Endothelial cell of umbilical vein (primary cell): ENCODE results near the gene ESPN. TPM values are rescaled to one million over a fixed set of nuclear protein-coding genes. Genes with fewer than 3 reads are reported as not detected.

Source experiments
- Bru-seq: library from RNA; stranded (reverse); fragments of 400-500 nt; gene quantifications from one replicate; lab custom pipeline; 2021; lab: Mats Ljungman, UMichigan
- BruChase-seq, 2 experiments: library from RNA; stranded (reverse); fragments of 400-500 nt; gene quantifications; one replicate each; lab custom pipeline; 2021; lab: Mats Ljungman, UMichigan
- BruUV-seq: library from RNA; stranded (reverse); fragments of 400-500 nt; replicated peaks from 2 replicates; lab custom pipeline; 2021; lab: Mats Ljungman, UMichigan
- CTCF ChIA-PET: fragments of 300-600, 350-600 bp; sonication (Branson Sonifier 250); formaldehyde crosslinking; loops from one replicate; lab custom pipeline; 2021; ENCODE audit warnings: antibody characterized with exemption, inconsistent platforms; lab: Charles Lee
- POLR2A ChIA-PET: fragments of 300-600, 350-600 bp; sonication (Branson Sonifier 250); formaldehyde crosslinking; loops from one replicate; lab custom pipeline; 2021; ENCODE audit warnings: antibody characterized with exemption, inconsistent platforms; lab: Charles Lee
- DNase-seq: peaks from one replicate; pipeline ENCODE4 v3.0.0-alpha.2; 2011; ENCODE audit warnings: low read depth, low spot score
- FAIRE-seq: peaks from 2 replicates; lab custom pipeline; 2011; peaks lifted over from hg19 to GRCh38; lab: Jason Lieb, UNC
- H2AFZ ChIP-seq: 2 replicates; pipeline ENCODE4 v1.6.0; 2012; ENCODE audit warnings: low read depth, low read length, control low read depth, inconsistent platforms
- H3K27ac ChIP-seq: 2 replicates; pipeline ENCODE4 v1.5.1; 2011; ENCODE audit warnings: low read depth, mild to moderate bottlenecking, control low read depth, low read length, moderate library complexity; ENCODE audit not compliant: insufficient read depth
- H3K27me3 ChIP-seq, 2 experiments: 2 replicates each; pipeline versions ENCODE4 v1.6.0 to v1.6.1; 2011; ENCODE audit warnings: low read length in 2 of 2, mixed read lengths in 1 of 2; ENCODE audit not compliant: control insufficient read depth in 2 of 2, insufficient read depth in 2 of 2
- H3K36me3 ChIP-seq, 2 experiments: 2 replicates in 1 of 2; 3 replicates in 1 of 2; pipeline ENCODE4 v1.5.1; 2011; ENCODE audit warnings: low read length in 2 of 2, mild to moderate bottlenecking in 1 of 2, moderate library complexity in 1 of 2; ENCODE audit not compliant: control insufficient read depth in 2 of 2, insufficient read depth in 2 of 2; ENCODE audit errors: extremely low read depth in 1 of 2
- H3K4me1 ChIP-seq: 3 replicates; pipeline ENCODE4 v1.5.1; 2011; ENCODE audit warnings: mild to moderate bottlenecking, low read length; ENCODE audit not compliant: control insufficient read depth, insufficient read depth; ENCODE audit errors: extremely low read depth
- H3K4me2 ChIP-seq: 2 replicates; pipeline ENCODE4 v1.6.1; 2011; ENCODE audit warnings: low read length, control low read depth, mixed read lengths; ENCODE audit not compliant: insufficient read depth
- H3K4me3 ChIP-seq, 3 experiments: fragments of 200-600 bp in 1 of 3; sonication (generic), shearing (Covaris generic) in 1 of 3; replicated peaks in 1 of 3; 2 replicates each; pipeline ENCODE4 v1.5.1; 2011 to 2016; ENCODE audit warnings: control low read depth in 3 of 3, low read length in 3 of 3, mild to moderate bottlenecking in 2 of 3, inconsistent platforms in 1 of 3, low read depth in 1 of 3, moderate library complexity in 1 of 3; ENCODE audit not compliant: insufficient read depth in 1 of 3
- H3K79me2 ChIP-seq: 2 replicates; pipeline ENCODE4 v1.6.0; 2012; ENCODE audit warnings: low read length, inconsistent platforms; ENCODE audit not compliant: control insufficient read depth, insufficient read depth
- H3K9ac ChIP-seq: replicated peaks from 2 replicates; pipeline ENCODE3; 2011; ENCODE audit warnings: low read length, control low read depth; ENCODE audit not compliant: insufficient read depth; ENCODE audit errors: extremely low read depth
- H3K9me1 ChIP-seq: replicated peaks from 3 replicates; pipeline ENCODE4 v1.6.0; 2011; ENCODE audit warnings: mild to moderate bottlenecking, low read length; ENCODE audit not compliant: control insufficient read depth, insufficient read depth; ENCODE audit errors: extremely low read depth
- H3K9me3 ChIP-seq: replicated peaks from 2 replicates; pipeline ENCODE4 v1.5.1; 2012; ENCODE audit warnings: low read length, inconsistent platforms; ENCODE audit not compliant: control insufficient read depth, insufficient read depth
- H4K20me1 ChIP-seq: replicated peaks from 2 replicates; pipeline ENCODE3; 2011; ENCODE audit warnings: mild to moderate bottlenecking, low read length; ENCODE audit not compliant: control insufficient read depth, insufficient read depth; ENCODE audit errors: extremely low read depth
- FOS ChIP-seq: IDR thresholded peaks from 2 replicates; pipeline ENCODE4 v1.6.1; 2011; ENCODE audit warnings: mild to moderate bottlenecking, low read length, moderate library complexity, borderline replicate concordance; ENCODE audit not compliant: insufficient read depth
- POLR2AphosphoS5 ChIP-seq: IDR thresholded peaks from 2 replicates; pipeline ENCODE4 v1.6.1; 2012; ENCODE audit warnings: low read depth, mild to moderate bottlenecking, control low read depth, low read length, moderate library complexity; ENCODE audit not compliant: insufficient read depth
- dilution Hi-C: fragments of 300-500 bp; cut with MboI; formaldehyde crosslinking; loops from one replicate; pipeline ENCODE4 v1.15.0; 2019; ENCODE audit warnings: low sequenced_read_pairs; ENCODE audit not compliant: extremely low pct_ligation_motif_present
- intact Hi-C: fragments of 100-400 bp; cut with micrococcal nuclease; formaldehyde crosslinking; loops from one replicate; pipeline ENCODE4 v1.10.0; 2022
- long read RNA-seq: library from polyadenylated mRNA; stranded (forward); transcript quantifications from one replicate; pipeline ENCODE4 v2.0.0, GENCODE V29; 2021
- polyA minus RNA-seq, 3 experiments: library from RNA; depleted of rRNA, polyadenylated mRNA; stranded (reverse); fragments of >200 nt; gene quantifications; 1 replicate in 1 of 3; 2 replicates in 2 of 3; pipeline ENCODE4 v1.2.3, GENCODE V29; 2011
- polyA plus RNA-seq, 4 experiments: library from polyadenylated mRNA; depleted of rRNA in 3 of 4; stranded (reverse) in 3 of 4; unstranded in 1 of 4; fragments of >200 nt; gene quantifications; 2 replicates each; pipeline versions ENCODE4 v1.2.1 to v1.2.3, GENCODE V29; 2011 to 2012; ENCODE audit warnings: missing spikeins in 1 of 4
- total RNA-seq: library from RNA; stranded (reverse); gene quantifications from 2 replicates; pipeline ENCODE4 v1.2.3, GENCODE V29; 2021
- TF ChIP-seq, protein P1 (sequence below): IDR thresholded peaks from 2 replicates; pipeline ENCODE4 v1.6.1; 2011; ENCODE audit not compliant: insufficient read depth, insufficient read length

ESPN gene, protein sequence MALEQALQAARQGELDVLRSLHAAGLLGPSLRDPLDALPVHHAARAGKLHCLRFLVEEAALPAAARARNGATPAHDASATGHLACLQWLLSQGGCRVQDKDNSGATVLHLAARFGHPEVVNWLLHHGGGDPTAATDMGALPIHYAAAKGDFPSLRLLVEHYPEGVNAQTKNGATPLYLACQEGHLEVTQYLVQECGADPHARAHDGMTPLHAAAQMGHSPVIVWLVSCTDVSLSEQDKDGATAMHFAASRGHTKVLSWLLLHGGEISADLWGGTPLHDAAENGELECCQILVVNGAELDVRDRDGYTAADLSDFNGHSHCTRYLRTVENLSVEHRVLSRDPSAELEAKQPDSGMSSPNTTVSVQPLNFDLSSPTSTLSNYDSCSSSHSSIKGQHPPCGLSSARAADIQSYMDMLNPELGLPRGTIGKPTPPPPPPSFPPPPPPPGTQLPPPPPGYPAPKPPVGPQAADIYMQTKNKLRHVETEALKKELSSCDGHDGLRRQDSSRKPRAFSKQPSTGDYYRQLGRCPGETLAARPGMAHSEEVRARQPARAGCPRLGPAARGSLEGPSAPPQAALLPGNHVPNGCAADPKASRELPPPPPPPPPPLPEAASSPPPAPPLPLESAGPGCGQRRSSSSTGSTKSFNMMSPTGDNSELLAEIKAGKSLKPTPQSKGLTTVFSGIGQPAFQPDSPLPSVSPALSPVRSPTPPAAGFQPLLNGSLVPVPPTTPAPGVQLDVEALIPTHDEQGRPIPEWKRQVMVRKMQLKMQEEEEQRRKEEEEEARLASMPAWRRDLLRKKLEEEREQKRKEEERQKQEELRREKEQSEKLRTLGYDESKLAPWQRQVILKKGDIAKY
- 0.71 and 2.2 TPM in 2 replicates for total RNA-seq
- 0.46 and 0.54 TPM in 2 replicates for polyA plus RNA-seq
- polyA plus RNA-seq (2011; cell fraction: cytosol; rRNA removed): 0.07 and 0.17 TPM in 2 replicates
- polyA plus RNA-seq (2011; cell fraction: nucleus; rRNA removed): 0.76 and 0.80 TPM in 2 replicates
- 0.71 and 0.75 TPM in 2 replicates for polyA plus RNA-seq (2012)
- polyA minus RNA-seq: 0.13 TPM in 1 of 2 replicates, not detected in the other
- 4.0 TPM for polyA minus RNA-seq (2011; cell fraction: cytosol; rRNA and poly(A)+ RNA removed)
- 0.34 TPM in 1 of 2 replicates, not detected in the other for polyA minus RNA-seq (2011; cell fraction: nucleus; rRNA and poly(A)+ RNA removed)
- Bru-seq, nascent RNA: percentile 12 among the genes with signal in this experiment
- BruChase-seq, experiment 1, labeled RNA remaining after a 6-hour chase: percentile 16 among the genes with signal in this experiment
- percentile 17 among the genes with signal in this experiment for BruChase-seq, experiment 2, labeled RNA remaining after a 2-hour chase
- long read RNA-seq, partial matches to known transcripts: 0 of 1 reads
- long read RNA-seq, other reads (novel, unspliced or antisense): 1 of 1 reads

DNA sequence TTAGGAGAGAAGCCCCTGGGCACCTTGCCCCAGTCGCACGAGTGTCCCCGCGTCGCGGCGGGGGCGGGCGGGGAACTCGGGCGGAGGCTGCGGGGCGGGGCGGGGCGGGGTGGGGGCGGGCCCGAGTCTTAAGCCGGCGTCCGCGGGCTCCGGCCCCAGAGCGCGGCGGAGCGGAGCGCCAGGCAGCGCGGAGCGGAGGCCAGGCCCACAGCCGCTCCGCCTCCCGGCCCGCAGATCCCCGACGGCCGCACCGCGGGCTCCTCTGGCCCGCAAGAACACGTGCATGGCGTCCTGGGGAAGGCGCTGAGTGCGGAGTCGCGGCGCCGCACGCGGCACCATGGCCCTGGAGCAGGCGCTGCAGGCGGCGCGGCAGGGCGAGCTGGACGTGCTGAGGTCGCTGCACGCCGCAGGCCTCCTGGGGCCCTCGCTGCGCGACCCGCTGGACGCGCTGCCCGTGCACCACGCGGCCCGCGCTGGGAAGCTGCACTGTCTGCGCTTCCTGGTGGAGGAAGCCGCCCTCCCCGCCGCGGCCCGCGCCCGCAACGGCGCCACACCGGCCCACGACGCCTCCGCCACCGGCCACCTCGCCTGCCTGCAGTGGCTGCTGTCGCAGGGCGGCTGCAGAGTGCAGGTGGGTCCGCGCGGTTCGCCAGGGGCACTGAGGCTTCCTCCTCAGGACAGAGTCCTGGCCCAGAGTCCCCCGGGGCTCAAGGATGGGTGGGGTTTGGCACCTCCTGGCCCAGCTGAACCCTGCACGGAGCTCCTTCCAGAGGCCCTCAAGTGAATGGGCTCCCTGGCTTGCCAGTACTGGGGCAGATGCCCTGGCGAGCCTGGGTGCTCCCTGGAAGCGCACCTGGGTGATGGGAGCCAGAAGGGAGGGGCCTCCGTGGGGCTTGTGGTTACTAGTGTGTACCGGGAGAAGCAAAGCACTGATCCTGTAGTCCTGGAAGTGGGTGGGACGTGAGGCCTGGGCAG lies at the start of gene ESPN:
Gene ESPN (plus strand): TSS at position 158 of the 975 bp plus-strand sequence. CDS start 180 bp downstream, at position 338.
- peak within 1 kb of the TSS; percentile 83 for H3K27ac ChIP-seq
- FAIRE-seq (no peak), DNase-seq (no peak)
- ChIA-PET POLR2A (no interaction called here), CTCF (interaction anchor here (1.0 to 11.1 kb wide), 2 partner anchors 12 to 77 kb away, joined by 3 to 202 read pairs; no protein-coding TSS in a partner anchor)
- H3K4me3 ChIP-seq: peak within 1 kb of the TSS in 1 of 3 experiments; percentile 9
- H3K36me3 ChIP-seq: no peaks in the 10 kb centered on the region
- H3K9ac ChIP-seq: peak within 1 kb of the TSS; percentile 21
- H3K27me3 ChIP-seq: peaks cover 0 to 3% of the 10 kb centered on the region in 2 experiments
- H3K9me1 ChIP-seq: no peaks in the 10 kb centered on the region
- intact Hi-C loops: loop anchor here (1.0 to 5.0 kb wide), 4 partner anchors 163 to 373 kb away; partner anchors contain the start of genes GPR153 and ICMT
- H3K9me3 ChIP-seq: no peaks in the 10 kb centered on the region
- no peaks in the 10 kb centered on the region for H3K79me2 ChIP-seq
- peak within 1 kb of the TSS; percentile 75 for H3K4me2 ChIP-seq
- TF ChIP-seq POLR2AphosphoS5: peak; percentile 33
- TF ChIP-seq, protein P1, sequence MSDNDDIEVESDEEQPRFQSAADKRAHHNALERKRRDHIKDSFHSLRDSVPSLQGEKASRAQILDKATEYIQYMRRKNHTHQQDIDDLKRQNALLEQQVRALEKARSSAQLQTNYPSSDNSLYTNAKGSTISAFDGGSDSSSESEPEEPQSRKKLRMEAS: peak; percentile 4
- no peak for TF ChIP-seq FOS
- BruUV-seq: no TSS peak
- H4K20me1 ChIP-seq: no peaks in the 10 kb centered on the region
- H3K4me1 ChIP-seq: peaks cover 34% of the 10 kb centered on the region
- dilution Hi-C loops: no loop called here
- H2AFZ ChIP-seq: peak within 1 kb of the TSS; percentile 46
